Stimulated activated memory B cell treated with anti-CD40 and anti-IgM and Interleukin-4, amounts not matched to agents 10 μg/mL and 1 μg/mL and 100 μg/mL, for 72 hours (primary cell): ENCODE data around the gene HMCN1.

Source experiments
- ATAC-seq: fragments of 150-1000 bp; cut with Tn5 transposase; 2 replicates; pipeline ENCODE4 v1.10.0; 2021
- H3K27ac Mint-ChIP-seq: one replicate; pipeline ENCODE4 v1.8.0; 2022; ENCODE audit warnings: mild to moderate bottlenecking, mixed read lengths
- H3K27me3 Mint-ChIP-seq: one replicate; pipeline ENCODE4 v1.8.0; 2022; ENCODE audit warnings: mixed read lengths
- H3K36me3 Mint-ChIP-seq: one replicate; pipeline ENCODE4 v1.8.0; 2022; ENCODE audit warnings: mixed read lengths
- H3K4me1 Mint-ChIP-seq: one replicate; pipeline ENCODE4 v1.8.0; 2022; ENCODE audit warnings: mixed read lengths
- H3K4me3 Mint-ChIP-seq: one replicate; pipeline ENCODE4 v1.8.0; 2022; ENCODE audit warnings: mild to moderate bottlenecking, moderate library complexity, mixed read lengths
- H3K9me3 Mint-ChIP-seq: one replicate; pipeline ENCODE4 v1.8.0; 2022; ENCODE audit warnings: mixed read lengths

HMCN1 gene

GRCh38 chr1:185996211-185996610 is 262.0 kb downstream of the HMCN1 start:
- no peak overlapping the region for H3K4me3 Mint-ChIP-seq
- H3K4me1 Mint-ChIP-seq = no peaks in the 10 kb centered on the region
- no peaks in the 10 kb centered on the region for H3K36me3 Mint-ChIP-seq
- ATAC-seq = no peak
- peaks cover 17% of the 10 kb centered on the region for H3K27me3 Mint-ChIP-seq
- H3K9me3 Mint-ChIP-seq = no peaks in the 10 kb centered on the region
- H3K27ac Mint-ChIP-seq = no peak overlapping the region

- Mint-ChIP-seq H3K27me3 (peaks cover 17% of the 10 kb centered on the region), H3K27ac (no peak overlapping the region), H3K4me1 (no peaks in the 10 kb centered on the region), H3K36me3 (no peaks in the 10 kb centered on the region), H3K9me3 (no peaks in the 10 kb centered on the region), H3K4me3 (no peak overlapping the region)
- no peak for ATAC-seq
Observed at GRCh38 chr1:185998391-185998790, 264.2 kb downstream of the HMCN1 start.

- H3K4me3 Mint-ChIP-seq = no peak overlapping the region
- no peaks in the 10 kb centered on the region for H3K36me3 Mint-ChIP-seq
- no peak overlapping the region for H3K27ac Mint-ChIP-seq
- H3K4me1 Mint-ChIP-seq = no peaks in the 10 kb centered on the region
- ATAC-seq = no peak
- H3K27me3 Mint-ChIP-seq = no peaks in the 10 kb centered on the region
- no peaks in the 10 kb centered on the region for H3K9me3 Mint-ChIP-seq
Observed at GRCh38 chr1:186002406-186002805, 268.2 kb downstream of the HMCN1 start.

- no peak for ATAC-seq
- Mint-ChIP-seq H3K27ac (no peak overlapping the region), H3K4me1 (peaks cover 11% of the 10 kb centered on the region), H3K4me3 (no peak overlapping the region), H3K9me3 (no peaks in the 10 kb centered on the region), H3K36me3 (no peaks in the 10 kb centered on the region), H3K27me3 (no peaks in the 10 kb centered on the region)
Observed at GRCh38 chr1:186009039-186009737, 275.0 kb downstream of the HMCN1 start.

GRCh38 chr1:186014370-186015037 is 280.3 kb downstream of the HMCN1 start:
- H3K36me3 Mint-ChIP-seq = no peaks in the 10 kb centered on the region
- no peak overlapping the region for H3K27ac Mint-ChIP-seq
- no peak for ATAC-seq
- no peak overlapping the region for H3K4me3 Mint-ChIP-seq
- no peaks in the 10 kb centered on the region for H3K9me3 Mint-ChIP-seq
- H3K4me1 Mint-ChIP-seq = peaks cover 7% of the 10 kb centered on the region
- no peaks in the 10 kb centered on the region for H3K27me3 Mint-ChIP-seq

GRCh38 chr1:186016856-186017255 is 282.7 kb downstream of the HMCN1 start:
- Mint-ChIP-seq H3K4me3 (no peak overlapping the region), H3K4me1 (no peaks in the 10 kb centered on the region), H3K9me3 (no peaks in the 10 kb centered on the region), H3K36me3 (no peaks in the 10 kb centered on the region), H3K27ac (no peak overlapping the region), H3K27me3 (no peaks in the 10 kb centered on the region)
- no peak for ATAC-seq

- Mint-ChIP-seq H3K27me3 (no peaks in the 10 kb centered on the region), H3K36me3 (no peaks in the 10 kb centered on the region), H3K4me3 (no peak overlapping the region), H3K4me1 (no peaks in the 10 kb centered on the region), H3K9me3 (no peaks in the 10 kb centered on the region), H3K27ac (no peak overlapping the region)
- no peak for ATAC-seq
Observed at GRCh38 chr1:186022184-186022583, 288.0 kb downstream of the HMCN1 start.

- no peak for ATAC-seq
- no peaks in the 10 kb centered on the region for H3K4me1 Mint-ChIP-seq
- no peaks in the 10 kb centered on the region for H3K36me3 Mint-ChIP-seq
- H3K9me3 Mint-ChIP-seq = peaks cover 13% of the 10 kb centered on the region
- H3K27me3 Mint-ChIP-seq = no peaks in the 10 kb centered on the region
- no peak overlapping the region for H3K4me3 Mint-ChIP-seq
- H3K27ac Mint-ChIP-seq = no peak overlapping the region
Observed at GRCh38 chr1:186026946-186027345, 292.8 kb downstream of the HMCN1 start.

GRCh38 chr1:186027621-186028020 is 293.4 kb downstream of the HMCN1 start:
- Mint-ChIP-seq H3K4me1 (no peaks in the 10 kb centered on the region), H3K27ac (no peak overlapping the region), H3K27me3 (peaks cover 4% of the 10 kb centered on the region), H3K4me3 (no peak overlapping the region), H3K9me3 (peaks cover 15% of the 10 kb centered on the region), H3K36me3 (no peaks in the 10 kb centered on the region)
- no peak for ATAC-seq

- no peak for ATAC-seq
- Mint-ChIP-seq H3K36me3 (no peaks in the 10 kb centered on the region), H3K27ac (no peak overlapping the region), H3K27me3 (peaks cover 6% of the 10 kb centered on the region), H3K4me1 (no peaks in the 10 kb centered on the region), H3K9me3 (peaks cover 20% of the 10 kb centered on the region), H3K4me3 (no peak overlapping the region)
Observed at GRCh38 chr1:186030453-186030852, 296.3 kb downstream of the HMCN1 start.

GRCh38 chr1:186033847-186034271 is 299.7 kb downstream of the HMCN1 start:
- H3K27ac Mint-ChIP-seq = no peak overlapping the region
- H3K36me3 Mint-ChIP-seq = no peaks in the 10 kb centered on the region
- peaks cover 6% of the 10 kb centered on the region for H3K27me3 Mint-ChIP-seq
- ATAC-seq = no peak
- H3K4me3 Mint-ChIP-seq = no peak overlapping the region
- no peaks in the 10 kb centered on the region for H3K4me1 Mint-ChIP-seq
- H3K9me3 Mint-ChIP-seq = peaks cover 22% of the 10 kb centered on the region

GRCh38 chr1:186042230-186042629 is 308.0 kb downstream of the HMCN1 start:
- Mint-ChIP-seq H3K36me3 (no peaks in the 10 kb centered on the region), H3K27ac (no peak overlapping the region), H3K27me3 (no peaks in the 10 kb centered on the region), H3K9me3 (no peaks in the 10 kb centered on the region), H3K4me1 (no peaks in the 10 kb centered on the region), H3K4me3 (no peak overlapping the region)
- no peak for ATAC-seq

GRCh38 chr1:186043296-186043695 is 309.1 kb downstream of the HMCN1 start:
- no peaks in the 10 kb centered on the region for H3K4me1 Mint-ChIP-seq
- ATAC-seq = no peak
- no peak overlapping the region for H3K27ac Mint-ChIP-seq
- no peaks in the 10 kb centered on the region for H3K9me3 Mint-ChIP-seq
- no peaks in the 10 kb centered on the region for H3K36me3 Mint-ChIP-seq
- no peaks in the 10 kb centered on the region for H3K27me3 Mint-ChIP-seq
- no peak overlapping the region for H3K4me3 Mint-ChIP-seq

GRCh38 chr1:186044079-186044685 is 310.0 kb downstream of the HMCN1 start:
- Mint-ChIP-seq H3K4me3 (no peak overlapping the region), H3K4me1 (no peaks in the 10 kb centered on the region), H3K36me3 (no peaks in the 10 kb centered on the region), H3K27ac (no peak overlapping the region), H3K27me3 (no peaks in the 10 kb centered on the region), H3K9me3 (no peaks in the 10 kb centered on the region)
- ATAC-seq = no peak

- H3K27ac Mint-ChIP-seq = no peak overlapping the region
- no peaks in the 10 kb centered on the region for H3K9me3 Mint-ChIP-seq
- no peak overlapping the region for H3K4me3 Mint-ChIP-seq
- ATAC-seq = no peak
- no peaks in the 10 kb centered on the region for H3K4me1 Mint-ChIP-seq
- H3K27me3 Mint-ChIP-seq = no peaks in the 10 kb centered on the region
- no peaks in the 10 kb centered on the region for H3K36me3 Mint-ChIP-seq
Observed at GRCh38 chr1:186046437-186047211, 312.4 kb downstream of the HMCN1 start.
